Right forelimb (tissue), 1 donor: ENCODE measurements around the gene DTNB.
"Not testable (repeated sequence)": the region's sequence is repeated elsewhere in the genome, so short reads cannot be mapped to it uniquely, and the experiment has no call there.

Experiments used
- DNase-seq: peaks from one replicate; pipeline ENCODE4 v3.0.0-alpha.2; 2018

The DTNB gene

DNA sequence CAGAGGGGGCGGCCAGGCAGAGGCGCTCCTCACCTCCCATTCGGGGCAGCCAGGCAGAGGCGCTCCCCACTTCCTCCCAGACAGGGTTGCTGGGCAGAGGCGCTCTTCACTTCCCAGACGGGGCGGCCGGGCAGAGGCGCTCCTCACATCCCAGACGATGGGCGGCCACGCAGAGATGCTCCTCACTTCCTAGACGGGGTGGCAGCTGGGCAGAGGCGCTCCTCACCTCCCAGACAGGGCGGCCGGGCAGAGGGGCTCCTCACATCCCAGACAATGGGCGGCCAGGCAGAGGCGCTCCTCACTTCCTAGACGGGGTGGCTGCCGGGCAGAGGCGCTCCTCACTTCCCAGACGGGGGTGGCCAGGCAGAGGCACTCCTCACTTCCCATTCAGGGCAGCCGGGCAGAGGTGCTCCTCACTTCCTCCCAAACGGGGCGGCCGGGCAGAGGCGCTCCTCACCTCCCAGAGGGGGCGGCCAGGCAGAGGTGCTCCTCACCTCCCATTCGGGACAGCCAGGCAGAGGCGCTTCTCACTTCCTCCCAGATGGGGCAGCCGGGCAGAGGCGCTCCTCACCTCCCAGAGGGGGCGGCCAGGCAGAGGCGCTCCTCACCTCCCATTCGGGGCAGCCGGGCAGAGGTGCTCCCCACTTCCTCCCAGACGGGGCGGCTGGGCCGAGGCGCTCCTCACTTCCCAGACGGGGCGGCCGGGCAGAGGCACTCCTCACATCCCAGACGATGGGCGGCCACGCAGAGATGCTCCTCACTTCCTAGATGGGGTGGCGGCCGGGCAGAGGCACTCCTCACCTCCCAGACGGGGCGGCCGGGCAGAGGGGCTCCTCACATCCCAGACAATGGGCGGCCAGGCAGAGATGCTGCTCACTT lies 137.7 kb downstream of the DTNB start:
- DNase-seq = not testable (repeated sequence)

DNA sequence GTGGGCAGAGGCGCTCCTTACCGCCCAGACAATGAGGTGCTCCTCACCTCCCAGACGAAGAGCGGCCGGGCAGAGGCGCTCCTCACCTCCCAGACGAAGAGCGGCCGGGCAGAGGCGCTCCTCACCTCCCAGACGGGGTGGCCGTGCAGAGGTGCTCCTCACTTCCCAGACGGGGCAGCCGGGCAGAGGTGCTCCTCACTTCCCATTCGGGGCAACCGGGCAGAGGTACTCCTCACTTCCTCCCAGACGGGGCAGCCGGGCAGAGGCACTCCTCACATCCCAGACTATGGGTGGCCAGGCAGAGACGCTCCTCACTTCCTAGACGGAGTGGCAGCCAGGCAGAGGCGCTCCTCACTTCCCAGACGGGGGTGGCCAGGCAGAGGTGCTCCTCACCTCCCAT lies 138.4 kb downstream of the DTNB start:
- not testable (repeated sequence) for DNase-seq

DNA sequence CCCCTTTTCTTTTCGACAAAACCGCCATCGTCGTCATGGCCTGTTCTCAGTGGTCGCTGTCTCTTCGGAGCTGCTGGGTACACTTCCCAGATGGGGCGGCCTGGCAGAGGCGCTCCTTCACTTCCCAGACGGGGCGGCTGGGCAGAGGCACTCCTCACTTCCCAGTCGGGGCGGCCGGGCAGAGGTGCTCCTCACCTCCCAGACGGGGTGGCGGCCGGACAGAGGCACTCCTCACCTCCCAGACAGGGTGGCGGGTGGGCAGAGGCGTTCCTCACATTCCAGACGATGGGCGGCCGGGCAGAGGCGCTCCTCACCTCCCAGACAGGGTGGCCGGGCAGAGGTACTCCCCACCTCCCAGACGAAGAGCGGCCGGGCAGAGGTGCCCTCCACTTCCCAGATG lies 138.9 kb downstream of the DTNB start:
- no peak for DNase-seq

DNA sequence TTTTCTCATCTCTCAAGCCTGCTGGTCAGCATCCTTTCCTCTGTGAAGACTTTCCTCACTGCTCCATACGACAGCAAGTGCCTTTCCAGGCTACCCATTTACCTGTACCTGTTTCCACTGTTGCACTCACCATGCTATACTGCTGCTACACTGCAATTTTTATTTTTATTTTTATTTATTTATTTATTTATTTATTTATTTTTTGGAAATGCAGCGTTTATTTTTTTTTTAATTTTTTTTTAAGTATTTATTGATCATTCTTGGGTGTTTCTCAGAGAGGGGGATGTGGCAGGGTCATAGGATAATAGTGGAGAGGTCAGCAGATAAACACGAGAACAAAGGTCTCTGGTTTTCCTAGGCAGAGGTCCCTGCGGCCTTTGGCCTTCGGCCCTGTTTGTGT lies 139.6 kb downstream of the DTNB start:
- not testable (repeated sequence) for DNase-seq

DNA sequence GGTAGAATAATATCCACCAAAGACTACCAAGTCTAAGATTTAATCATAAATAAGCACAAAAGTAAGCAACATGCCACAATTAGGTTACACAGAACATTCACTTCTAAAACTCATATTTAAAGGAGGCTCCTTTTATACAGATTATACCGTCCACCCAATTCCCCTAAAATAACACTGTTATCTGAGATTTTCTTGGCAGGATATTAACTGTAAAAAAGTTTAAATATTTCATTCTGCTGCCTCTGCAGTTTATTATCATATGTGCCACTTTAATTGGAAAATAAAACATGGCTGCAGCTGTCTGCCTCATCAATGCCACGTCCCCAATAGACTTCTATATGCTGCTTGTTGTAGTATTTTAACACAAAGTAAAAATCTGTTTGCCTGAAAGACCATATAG lies 140.9 kb downstream of the DTNB start:
- DNase-seq = no peak

DNA sequence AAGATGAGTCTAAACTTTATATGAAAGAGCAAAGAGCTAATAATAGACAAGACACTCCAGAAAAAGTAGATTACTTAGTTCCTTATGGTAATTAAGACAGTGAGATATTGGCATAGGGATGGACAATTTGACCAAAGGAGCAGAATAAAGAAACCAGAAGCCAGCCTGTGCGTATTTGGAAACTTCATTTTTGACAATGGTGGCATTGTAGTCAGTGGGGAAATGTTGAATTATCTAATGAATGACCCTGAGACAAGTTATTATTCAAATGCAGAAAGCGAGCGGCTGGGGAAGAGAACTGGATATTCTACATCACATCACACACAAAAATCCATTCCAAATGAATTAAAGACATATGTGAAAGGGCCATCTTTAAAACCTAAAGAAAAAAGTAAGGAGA lies 144.3 kb downstream of the DTNB start:
- DNase-seq = no peak

DNA sequence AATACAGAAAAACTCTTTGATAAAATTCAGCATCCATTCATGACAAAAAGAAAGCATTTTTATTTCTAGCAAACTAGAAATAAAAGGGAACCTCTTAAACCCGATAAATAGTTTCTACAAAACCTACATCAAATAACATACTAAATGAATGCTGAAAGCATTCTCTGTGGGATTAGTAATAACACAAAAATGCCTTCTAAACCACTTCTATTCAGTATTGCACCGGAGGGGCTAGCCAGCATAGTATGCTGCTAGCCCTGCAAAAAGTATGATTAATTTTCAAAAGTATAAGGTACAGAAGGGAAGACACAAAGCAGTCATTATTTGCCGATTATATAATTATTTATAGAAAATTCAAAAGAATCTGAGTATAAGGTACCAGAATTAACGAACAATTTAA lies 145.2 kb downstream of the DTNB start:
- DNase-seq = no peak

DNA sequence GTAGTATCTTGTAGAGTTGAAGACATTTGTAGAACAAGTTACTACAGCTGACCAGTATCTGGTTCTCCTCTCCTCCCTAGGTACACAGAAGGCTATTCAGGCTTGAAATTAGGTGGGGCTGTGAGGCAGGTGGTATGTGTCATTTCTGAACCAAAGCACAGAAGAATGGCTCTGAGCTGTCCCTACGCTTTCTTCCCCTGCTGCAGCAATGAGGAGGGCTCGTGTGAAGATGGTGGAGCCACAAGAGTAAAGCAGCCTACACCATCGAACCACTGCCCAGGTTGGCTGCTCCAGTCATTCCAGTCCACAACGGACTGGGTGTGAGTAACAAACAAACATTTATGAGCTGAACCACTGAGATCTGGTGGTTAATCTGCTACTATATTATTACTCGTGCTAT lies 148.9 kb downstream of the DTNB start:
- no peak for DNase-seq

DNA sequence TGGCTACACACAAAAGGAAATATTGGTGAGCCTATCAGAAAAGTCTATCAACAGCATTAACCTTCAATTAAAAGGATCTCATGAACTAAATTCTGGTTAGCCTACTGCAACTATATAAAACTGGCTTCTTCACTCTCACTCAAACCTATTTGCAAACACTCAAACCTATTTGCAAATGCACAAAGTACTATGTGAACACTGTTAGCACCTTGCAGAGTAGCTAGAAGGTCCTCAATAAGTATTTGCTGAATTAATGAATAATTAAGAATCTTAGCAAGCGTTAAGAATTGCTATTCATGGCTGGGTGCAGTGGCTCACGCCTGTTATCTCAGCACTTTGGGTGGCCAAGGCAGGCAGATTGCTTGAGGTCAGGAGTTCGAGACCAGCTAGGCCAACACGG lies 150.3 kb downstream of the DTNB start:
- DNase-seq = no peak

DNA sequence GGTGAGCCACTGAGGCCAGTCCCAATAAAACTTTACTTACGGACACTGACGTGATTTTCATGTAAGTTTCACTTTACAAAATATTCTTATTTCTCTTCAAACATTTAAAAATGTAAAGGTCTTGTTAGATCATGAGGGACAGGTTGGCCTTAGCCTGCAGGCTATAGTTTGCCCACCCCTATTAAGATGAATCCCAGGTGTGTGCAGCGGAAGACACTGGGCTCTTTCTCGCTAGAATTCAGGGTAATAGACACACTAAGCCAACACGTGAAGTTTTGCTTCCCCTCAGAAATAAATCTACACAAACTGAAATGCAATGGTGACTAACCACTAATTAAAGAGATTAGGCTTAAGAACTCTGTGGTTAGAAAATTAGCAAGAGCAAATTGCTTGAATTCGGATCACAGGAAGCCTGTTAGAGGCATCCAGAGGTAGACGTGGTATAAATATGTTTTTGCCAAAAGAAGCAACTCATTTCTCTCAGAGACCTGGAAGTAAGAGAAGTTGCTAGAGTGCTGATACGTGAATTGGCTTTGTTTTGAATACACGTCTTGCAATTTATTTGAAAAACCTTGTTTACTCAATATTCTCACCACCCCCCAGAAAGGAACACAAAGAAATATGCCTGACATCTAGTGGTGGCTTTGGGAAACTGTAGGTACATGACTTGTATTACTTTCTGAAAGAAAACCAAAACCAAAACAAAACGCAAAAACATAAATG lies 151.6 kb downstream of the DTNB start:
- DNase-seq = no peak

DNA sequence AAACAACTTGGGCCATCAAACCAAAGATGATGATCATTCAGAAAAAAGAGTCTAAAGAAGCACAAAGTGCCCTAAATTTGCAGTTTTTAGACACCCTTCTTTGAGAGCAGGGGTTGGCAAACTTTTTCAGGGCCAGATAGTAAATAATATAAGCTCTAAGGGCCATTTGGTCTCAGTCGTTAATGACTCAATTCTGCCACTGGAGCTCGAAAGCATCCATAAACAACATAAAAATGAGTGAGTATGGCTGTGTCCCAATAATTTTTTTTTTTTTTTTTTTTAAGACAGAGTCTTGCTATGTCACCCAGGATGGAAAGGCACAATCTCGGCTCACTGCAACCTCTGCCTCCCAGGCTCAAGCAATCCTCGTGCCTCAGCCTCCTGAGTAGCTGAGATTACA lies 152.3 kb downstream of the DTNB start:
- no peak for DNase-seq

DNA sequence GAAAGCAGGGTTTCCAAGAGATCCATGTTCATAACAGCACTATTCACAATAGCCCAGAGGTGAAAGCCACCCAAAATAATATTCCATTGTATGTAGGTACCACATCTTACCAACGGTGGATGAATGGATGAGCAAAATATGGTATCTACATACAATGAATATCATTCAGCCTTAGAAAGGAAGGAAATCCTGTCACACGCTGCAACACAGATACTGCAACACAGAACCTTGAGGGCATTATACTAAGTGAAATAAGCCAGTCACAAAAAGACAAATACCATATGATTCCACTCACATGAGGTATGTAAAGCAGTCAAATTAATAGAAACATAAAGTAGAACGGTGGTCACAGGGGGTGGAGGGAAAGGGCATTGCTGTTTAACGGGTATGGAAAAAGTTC lies 155.7 kb downstream of the DTNB start:
- no peak for DNase-seq

DNA sequence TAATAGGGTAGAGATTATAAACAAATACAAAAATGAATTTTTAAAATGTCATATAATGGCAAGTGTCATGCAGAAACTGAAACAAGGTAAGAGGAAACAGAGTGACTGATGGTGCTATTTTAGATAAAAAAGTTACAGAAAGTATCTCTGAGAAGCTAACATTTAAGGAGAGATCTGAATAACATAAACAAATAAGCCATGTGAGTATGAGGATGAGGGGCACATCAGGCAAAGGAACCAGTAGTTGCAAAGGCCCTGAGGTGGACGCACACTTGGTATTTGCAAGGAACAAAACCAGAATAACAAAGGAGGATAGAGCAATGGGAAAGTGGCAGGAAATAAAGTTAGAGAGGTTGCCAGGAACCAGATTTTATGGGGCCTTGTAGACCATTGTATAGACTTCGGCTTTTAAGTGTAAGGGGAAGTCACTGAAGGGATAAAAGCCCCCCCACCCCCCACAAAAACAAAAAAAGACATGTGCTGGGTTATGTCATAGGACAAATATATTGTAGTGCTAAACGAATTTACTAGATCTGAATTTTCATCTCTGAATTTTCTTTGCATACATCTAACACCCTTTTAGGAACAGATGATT lies 159.2 kb downstream of the DTNB start:
- DNase-seq = no peak

DNA sequence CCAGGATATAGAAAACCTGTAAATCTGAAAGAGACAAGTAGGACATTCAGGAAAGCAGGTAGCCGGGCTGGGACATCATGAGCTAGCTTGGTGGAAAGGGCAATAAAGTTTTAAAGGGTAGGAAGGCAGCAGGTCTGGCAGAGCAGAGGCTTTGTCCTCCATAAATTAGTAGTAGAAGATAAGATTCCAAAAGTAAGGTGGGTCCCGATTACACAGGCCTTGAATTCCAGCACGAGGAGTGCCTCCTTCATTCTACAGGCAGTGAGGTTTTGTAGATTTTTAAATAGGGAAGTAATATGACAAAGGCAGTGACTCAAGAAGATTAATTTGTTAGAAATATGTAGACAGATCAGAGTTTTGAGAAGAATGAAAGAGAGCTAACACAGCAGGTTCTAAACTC lies 160.7 kb downstream of the DTNB start:
- DNase-seq = no peak

DNA sequence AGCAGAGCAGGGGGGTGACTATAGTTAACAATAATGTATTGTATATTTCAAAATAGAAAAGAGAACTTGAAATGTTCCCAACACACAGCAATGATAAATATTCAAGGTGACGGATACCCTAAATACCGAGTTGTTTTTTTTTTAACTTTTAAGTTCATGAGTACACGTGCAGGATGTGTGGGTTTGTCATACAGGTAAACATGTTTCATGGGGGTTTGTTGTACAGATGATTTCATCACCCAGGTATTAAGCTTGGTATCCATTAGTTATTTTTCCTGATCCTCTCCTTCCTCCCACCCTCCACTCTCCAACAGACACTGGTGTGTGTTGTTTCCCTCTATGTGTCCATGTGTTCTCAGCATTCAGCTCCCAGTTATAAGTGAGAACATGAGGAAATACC lies 167.2 kb downstream of the DTNB start:
- no peak for DNase-seq

DNA sequence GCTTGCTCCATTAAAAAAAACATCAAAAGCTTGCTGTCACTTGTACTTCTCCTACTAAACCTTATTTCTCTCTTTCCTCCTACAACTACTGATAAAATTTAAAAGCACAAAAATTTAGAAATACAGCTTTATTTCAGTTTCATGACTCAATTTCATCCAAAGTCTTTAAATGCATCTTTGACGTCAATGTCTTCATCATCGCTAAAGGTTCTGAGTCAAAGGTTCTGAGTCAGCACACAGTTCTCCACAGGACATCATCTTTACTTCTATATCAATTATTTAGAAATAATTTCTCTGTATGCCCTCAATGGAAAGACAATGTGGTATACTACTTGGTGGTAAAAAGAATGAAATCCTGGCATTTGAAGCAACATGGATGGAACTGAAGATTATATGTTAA lies 167.8 kb downstream of the DTNB start:
- no peak for DNase-seq

DNA sequence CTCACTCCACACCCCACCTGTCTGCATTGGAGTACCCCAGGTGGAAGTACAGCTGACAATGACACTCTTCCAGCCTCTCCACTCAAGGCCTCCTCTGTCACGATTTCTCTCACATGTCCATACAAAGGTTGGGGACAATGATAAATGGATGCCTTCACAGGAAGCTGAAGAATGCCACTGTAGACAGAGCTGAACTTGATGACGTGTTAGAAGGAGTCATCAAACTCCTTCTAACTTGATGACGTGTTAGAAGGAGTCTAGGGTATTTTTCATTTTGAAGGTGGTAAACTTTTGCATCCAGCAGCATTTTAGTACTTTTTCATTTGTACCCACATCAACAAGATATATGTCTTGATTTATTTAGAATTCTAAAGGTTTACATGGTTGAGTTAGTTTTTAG lies 168.2 kb downstream of the DTNB start:
- DNase-seq = no peak

DNA sequence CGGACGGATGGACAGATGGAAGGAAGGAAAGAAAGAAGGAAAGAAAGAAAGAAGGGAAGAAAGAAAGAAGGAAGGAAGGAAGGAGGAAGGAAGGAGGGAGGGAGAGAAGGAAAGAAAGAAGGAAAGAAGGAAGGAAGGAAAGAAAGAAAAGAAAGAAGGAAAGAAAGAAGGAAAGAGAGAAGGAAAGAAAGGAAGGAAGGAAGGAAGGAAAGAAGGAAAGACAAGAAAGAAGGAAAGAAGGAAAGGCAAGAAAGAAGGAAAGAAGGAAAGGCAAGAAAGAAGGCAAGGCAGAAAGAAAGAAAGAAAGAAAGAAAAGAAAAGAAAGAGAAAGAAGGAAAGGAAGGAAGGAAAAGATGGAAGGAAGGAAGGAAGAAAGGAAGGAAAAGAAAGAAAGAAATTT lies 169.1 kb downstream of the DTNB start:
- DNase-seq = no peak

DNA sequence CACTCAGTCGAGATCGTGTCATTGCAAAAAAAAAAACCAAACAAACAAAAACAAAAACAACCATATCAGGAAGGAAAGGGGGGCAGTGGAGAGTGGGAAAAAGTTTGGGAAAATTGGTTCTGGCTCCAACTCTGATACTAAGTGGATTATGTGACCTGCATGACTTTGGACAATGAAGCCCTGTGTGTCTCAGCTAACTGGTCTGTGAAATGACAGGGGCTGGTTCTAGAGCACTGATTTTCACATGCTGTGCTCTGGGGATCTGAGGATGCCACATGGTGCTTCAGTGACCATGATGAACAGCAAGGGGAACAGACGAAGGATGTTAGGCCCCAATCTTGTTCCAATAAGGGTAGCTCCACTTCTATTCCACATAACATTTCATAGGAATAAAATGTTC lies 174.2 kb downstream of the DTNB start:
- no peak for DNase-seq

DNA sequence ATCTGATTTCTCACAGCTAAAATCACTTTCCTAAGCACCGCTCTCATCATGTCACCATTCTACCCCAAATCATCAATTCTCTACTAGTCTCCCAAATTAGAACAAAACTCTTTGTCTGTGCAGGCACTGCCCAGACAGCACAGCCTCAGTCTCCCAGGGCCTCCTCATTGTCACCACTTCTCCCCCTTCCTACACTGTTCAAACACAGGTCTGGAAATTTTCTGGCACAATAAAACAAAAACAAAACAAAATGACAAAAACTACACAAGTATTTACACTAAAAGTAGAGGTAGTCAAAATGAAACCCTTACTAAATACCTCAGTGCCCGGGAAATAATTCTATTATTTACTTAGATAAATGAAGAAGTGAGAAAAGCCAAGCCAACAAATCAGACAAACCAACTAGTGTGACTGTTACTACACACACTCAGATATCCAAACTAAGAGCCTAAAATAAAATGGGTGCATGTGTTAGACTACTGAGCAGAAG lies 175.4 kb downstream of the DTNB start:
- DNase-seq = no peak

DNA sequence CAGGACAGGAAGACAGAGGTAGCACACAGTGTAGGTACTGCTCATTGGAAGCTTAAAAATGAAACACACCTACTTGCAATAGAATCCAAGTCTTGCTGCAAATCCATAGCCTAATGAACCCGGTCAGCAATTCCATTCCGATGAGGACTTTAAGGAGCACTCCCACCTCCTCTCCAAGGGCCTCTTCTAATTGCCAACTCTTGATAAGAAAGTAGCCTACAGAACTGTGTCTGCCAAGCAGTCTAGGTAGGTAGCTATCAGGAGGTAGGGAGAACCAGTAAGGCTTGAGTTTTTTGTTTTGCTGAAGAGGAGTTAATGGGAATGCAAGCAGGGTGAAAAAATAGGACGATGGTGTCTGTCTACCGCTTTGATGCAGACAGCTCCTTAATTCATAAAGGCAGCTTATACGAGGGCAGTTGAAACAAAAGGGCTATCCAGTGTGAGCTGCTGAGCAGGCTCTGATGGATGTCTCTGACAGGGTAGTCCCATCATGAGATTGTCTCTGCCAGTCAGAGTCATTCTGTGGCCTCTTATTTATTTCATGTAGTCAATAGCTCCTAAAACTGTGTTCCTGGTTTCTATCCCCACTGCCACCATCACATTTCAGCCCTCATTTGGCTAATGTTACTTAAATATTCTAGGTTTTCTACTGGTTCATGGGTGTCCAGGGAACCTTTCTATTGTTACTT lies 176.0 kb downstream of the DTNB start:
- DNase-seq = no peak

DNA sequence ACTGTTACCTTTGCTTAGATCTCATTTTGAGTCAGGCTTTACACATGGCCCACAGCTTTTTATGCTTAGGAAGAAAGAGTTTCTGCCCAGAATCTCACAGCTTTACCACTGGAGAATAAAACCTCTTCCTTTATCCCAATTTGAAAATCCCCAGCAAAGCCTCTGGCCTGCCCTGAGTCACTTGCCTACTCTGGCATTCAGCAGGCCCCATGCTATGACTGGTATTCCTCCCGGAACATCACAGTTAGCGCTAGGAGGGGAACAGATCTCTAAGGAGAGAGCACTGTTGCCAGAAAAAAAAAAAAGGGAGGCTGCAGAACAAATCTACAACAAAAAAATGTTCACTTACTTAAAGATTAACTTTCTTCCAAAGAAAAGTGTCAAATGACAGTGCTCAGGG lies 178.8 kb downstream of the DTNB start:
- DNase-seq = no peak

DNA sequence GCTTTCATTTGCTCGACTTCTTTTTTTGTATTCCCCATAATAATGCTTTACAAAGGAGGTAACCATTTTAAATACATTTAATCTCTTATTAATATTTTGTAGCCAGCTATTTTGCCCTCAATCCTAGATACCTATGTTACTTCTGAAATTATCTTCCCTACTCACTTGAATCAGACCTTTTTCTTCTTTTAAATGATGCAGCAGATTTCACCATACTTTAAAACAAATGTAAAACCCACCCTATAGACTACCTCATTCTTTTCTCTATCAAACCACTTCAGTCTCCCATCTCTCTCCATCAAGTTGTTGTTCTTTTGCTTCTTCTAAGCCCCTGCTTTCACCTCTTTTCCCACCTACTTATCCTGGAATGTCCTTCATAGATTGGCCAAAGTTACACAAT lies 180.2 kb downstream of the DTNB start:
- DNase-seq = no peak
